Neural progenitor cell (in vitro differentiated cells): ENCODE results near the gene PREX1.

Experiments used
- CTCF ChIP-seq: fragments of 200-600 bp; sonication (generic); IDR thresholded peaks from 2 replicates; pipeline ENCODE4 v1.5.1; 2017; ENCODE audit warnings: antibody characterized with exemption, mild to moderate bottlenecking
- EZH2 ChIP-seq: fragments of 200-600 bp; sonication (generic); IDR thresholded peaks from 2 replicates; pipeline ENCODE4 v1.6.1; 2017; ENCODE audit warnings: antibody characterized with exemption, mild to moderate bottlenecking, moderate library complexity

- TF ChIP-seq CTCF: no peak
- TF ChIP-seq EZH2: no peak
Observed at GRCh38 chr20:48711044-48711428, 116.8 kb downstream of the PREX1 start.
